ENCODE results near the gene FBXO21.
A peak's percentile ranks its signal among the peaks of the same experiment; 100 is the strongest.
"Not testable (repeated sequence)": the region's sequence is repeated elsewhere in the genome, so short reads cannot be mapped to it uniquely, and the experiment has no call there.

FBXO21 gene

GRCh38 chr12:117190210-117190781 lies at the start of gene FBXO21:
Gene FBXO21, minus strand, starts transcription at chr12:117190470. Its CDS starts 14 bp downstream, at chr12:117190456.
- peak; percentile 85 to 92 for DNase-seq (ENCODE audit: low read depth in 2 of 2)

GRCh38 chr12:117236456-117237001 lies 46.3 kb upstream of the FBXO21 start:
- peak; percentile 8 to 68 for DNase-seq (ENCODE audit: low read depth in 2 of 2)

- no peak for DNase-seq (ENCODE audit: low read depth in 2 of 2)
These were observed 45.0 kb upstream of the FBXO21 start for GRCh38 chr12:117235261-117235660.

GRCh38 chr12:117234441-117234840 lies 44.2 kb upstream of the FBXO21 start:
- no peak for DNase-seq (ENCODE audit: low read depth in 2 of 2)

- DNase-seq (ENCODE audit: low read depth in 2 of 2) = no peak
These were observed 41.5 kb upstream of the FBXO21 start for GRCh38 chr12:117231750-117232149.

GRCh38 chr12:117228239-117228638 lies 38.0 kb upstream of the FBXO21 start:
- DNase-seq (ENCODE audit: low read depth in 2 of 2) = no peak

GRCh38 chr12:117227000-117227653 lies 36.9 kb upstream of the FBXO21 start:
- no peak for DNase-seq (ENCODE audit: low read depth in 2 of 2)

GRCh38 chr12:117226505-117226904 lies 36.2 kb upstream of the FBXO21 start:
- DNase-seq (ENCODE audit: low read depth in 2 of 2) = no peak

GRCh38 chr12:117225179-117225578 lies 34.9 kb upstream of the FBXO21 start:
- DNase-seq (ENCODE audit: low read depth in 2 of 2) = no peak

GRCh38 chr12:117220947-117221346 lies 30.7 kb upstream of the FBXO21 start:
- DNase-seq (ENCODE audit: low read depth in 2 of 2) = not testable (repeated sequence)

GRCh38 chr12:117218149-117218548 lies 27.9 kb upstream of the FBXO21 start:
- no peak for DNase-seq (ENCODE audit: low read depth in 2 of 2)

- DNase-seq (ENCODE audit: low read depth in 2 of 2) = no peak
These were observed 26.4 kb upstream of the FBXO21 start for GRCh38 chr12:117216686-117217085.

GRCh38 chr12:117214797-117215196 lies 24.5 kb upstream of the FBXO21 start:
- DNase-seq (ENCODE audit: low read depth in 2 of 2) = no peak

- DNase-seq (ENCODE audit: low read depth in 2 of 2) = no peak
These were observed 23.1 kb upstream of the FBXO21 start for GRCh38 chr12:117213295-117213808.

GRCh38 chr12:117212563-117213190 lies 22.4 kb upstream of the FBXO21 start:
- DNase-seq (ENCODE audit: low read depth in 2 of 2) = peak in 1 of 2 donors; percentile 22

- no peak for DNase-seq (ENCODE audit: low read depth in 2 of 2)
These were observed 20.1 kb upstream of the FBXO21 start for GRCh38 chr12:117210266-117210918.

GRCh38 chr12:117209626-117210025 lies 19.4 kb upstream of the FBXO21 start:
- DNase-seq (ENCODE audit: low read depth in 2 of 2) = no peak

- no peak for DNase-seq (ENCODE audit: low read depth in 2 of 2)
These were observed 18.7 kb upstream of the FBXO21 start for GRCh38 chr12:117208811-117209455.

- no peak for DNase-seq (ENCODE audit: low read depth in 2 of 2)
These were observed 17.9 kb upstream of the FBXO21 start for GRCh38 chr12:117208206-117208605.

- DNase-seq (ENCODE audit: low read depth in 2 of 2) = no peak
These were observed 17.4 kb upstream of the FBXO21 start for GRCh38 chr12:117207675-117208074.

GRCh38 chr12:117202556-117202955 lies 12.3 kb upstream of the FBXO21 start:
- no peak for DNase-seq (ENCODE audit: low read depth in 2 of 2)

- no peak for DNase-seq (ENCODE audit: low read depth in 2 of 2)
These were observed 11.8 kb upstream of the FBXO21 start for GRCh38 chr12:117202033-117202432.
